HepG2 (cell line): ENCODE results near the gene ZNF445. TPM values are rescaled to one million over a fixed set of nuclear protein-coding genes. Genes with fewer than 3 reads are reported as not detected.
"Not testable (repeated sequence)": the region's sequence is repeated elsewhere in the genome, so short reads cannot be mapped to it uniquely, and the experiment has no call there.

Source experiments
- ATAC-seq: fragments of 200-7000 bp; cut with Tn5 transposase; 3 replicates; pipeline ENCODE4 v1.9.1; 2020; ENCODE audit warnings: mild to moderate bottlenecking, moderate library complexity
- BruUV-seq: library from RNA; stranded (reverse); fragments of 400-500 nt; replicated peaks from 2 replicates; lab custom pipeline; 2021; lab: Mats Ljungman, UMichigan
- CTCF ChIA-PET: fragments of 300-600 bp; formaldehyde crosslinking; extraction: SDS; loops from one replicate; lab custom pipeline; 2021; ENCODE audit warnings: low total read pairs, inconsistent platforms, low intra/inter-chr PET ratio; lab: Yijun Ruan, JAX
- POLR2A ChIA-PET: fragments of 350-600 bp; sonication (Branson Sonifier 250); formaldehyde crosslinking; loops from one replicate; lab custom pipeline; 2020; ENCODE audit warnings: antibody characterized with exemption, inconsistent platforms; lab: Yijun Ruan, JAX
- DNase-seq: peaks from one replicate; pipeline ENCODE4 v3.0.0-alpha.2; 2015; ENCODE audit warnings: low spot score
- FAIRE-seq: peaks from 3 replicates; lab custom pipeline; 2011; peaks lifted over from hg19 to GRCh38; lab: Jason Lieb, UNC
- H2AFZ ChIP-seq: one replicate; pipeline ENCODE4 v1.6.1; 2011; ENCODE audit warnings: low read length, inconsistent platforms
- H3K27ac ChIP-seq: fragments of 300-600 bp; 3 replicates; pipeline ENCODE4 v1.8.0; 2011; ENCODE audit warnings: mixed run types, mild to moderate bottlenecking, mixed read lengths, low read length, inconsistent platforms; ENCODE audit not compliant: insufficient read depth; ENCODE audit errors: extremely low read length
- H3K27me3 ChIP-seq, 2 experiments: fragments of 200-600 bp in 1 of 2; 2 replicates in 1 of 2; 3 replicates in 1 of 2; pipeline versions ENCODE4 v1.6.0 to v1.8.0; 2011; ENCODE audit warnings: low read length in 2 of 2, mild to moderate bottlenecking in 2 of 2, moderate library complexity in 2 of 2, inconsistent platforms in 1 of 2; ENCODE audit not compliant: insufficient read depth in 2 of 2, control insufficient read depth in 1 of 2
- H3K36me3 ChIP-seq, 2 experiments: fragments of 200-600 bp in 1 of 2; replicated peaks in 1 of 2; 2 replicates in 1 of 2; 3 replicates in 1 of 2; pipeline versions ENCODE4 v1.5.1 to v1.8.0; 2011; ENCODE audit warnings: low read length in 2 of 2, inconsistent platforms in 1 of 2; ENCODE audit not compliant: insufficient read depth in 2 of 2, control insufficient read depth in 1 of 2
- H3K4me1 ChIP-seq: 2 replicates; pipeline ENCODE4 v1.5.1; 2012; ENCODE audit warnings: low read length, inconsistent platforms; ENCODE audit not compliant: insufficient read depth
- H3K4me2 ChIP-seq: 2 replicates; pipeline ENCODE4 v1.6.0; 2011; ENCODE audit warnings: low read depth, low read length, inconsistent platforms
- H3K4me3 ChIP-seq, 3 experiments: fragments of 200-600 bp in 1 of 3; sonication (generic), shearing (Covaris generic) in 1 of 3; replicated peaks in 1 of 3; 2 replicates each; pipeline ENCODE4 v1.5.1; 2011 to 2016; ENCODE audit warnings: low read length in 3 of 3, inconsistent platforms in 2 of 3, low read depth in 2 of 3, mild to moderate bottlenecking in 2 of 3, control low read depth in 1 of 3, mixed read lengths in 1 of 3; ENCODE audit not compliant: insufficient read depth in 1 of 3
- H3K79me2 ChIP-seq: one replicate; pipeline ENCODE4 v1.6.1; 2011; ENCODE audit warnings: low read length, inconsistent platforms; ENCODE audit not compliant: insufficient read depth
- H3K9ac ChIP-seq: 2 replicates; pipeline ENCODE4 v1.6.0; 2011; ENCODE audit warnings: mild to moderate bottlenecking, low read depth, low read length, inconsistent platforms; ENCODE audit not compliant: insufficient read depth
- H3K9me3 ChIP-seq: 2 replicates; pipeline ENCODE4 v1.5.1; 2012; ENCODE audit warnings: mild to moderate bottlenecking, low read length
- H4K20me1 ChIP-seq: 2 replicates; pipeline ENCODE4 v1.6.0; 2011; ENCODE audit warnings: inconsistent platforms, mild to moderate bottlenecking, low read length, moderate library complexity; ENCODE audit not compliant: insufficient read depth
- ATF5 ChIP-seq: sonication (generic); formaldehyde crosslinking; IDR thresholded peaks from 2 replicates; pipeline ENCODE4 v1.4.0; 2020; ENCODE audit warnings: mild to moderate bottlenecking, low read depth, missing genetic modification reagents
- KDM3A ChIP-seq: IDR thresholded peaks from 2 replicates; pipeline ENCODE4 v1.6.1; 2018; ENCODE audit warnings: low read depth, missing compliant biosample characterization
- MAFK ChIP-seq, 2 experiments: IDR thresholded peaks in 1 of 2; conservative IDR thresholded peaks in 1 of 2; 2 replicates each; pipeline ENCODE4 v1.6.1; 2011; ENCODE audit warnings: improper control_type of control experiment in 2 of 2, low read length in 2 of 2
- MTA3 ChIP-seq: sonication (generic); formaldehyde crosslinking; IDR thresholded peaks from 2 replicates; pipeline ENCODE4 v1.4.0; 2020; ENCODE audit warnings: missing genetic modification reagents
- PBX2 ChIP-seq: IDR thresholded peaks from 2 replicates; pipeline ENCODE4 v1.6.1; 2016; ENCODE audit warnings: control low read depth
- ZNF121 ChIP-seq: sonication (generic); formaldehyde crosslinking; IDR thresholded peaks from 2 replicates; pipeline ENCODE4 v1.5.0; 2020; ENCODE audit warnings: mild to moderate bottlenecking, missing genetic modification reagents
- WGBS: methylation state at CpG from one replicate; pipeline ENCODE4 v1.1.6; 2017; ENCODE audit warnings: low lambda C conversion rate; 5-methylcytosine and 5-hydroxymethylcytosine counted together
- in situ Hi-C: cut with HindIII; loops from 2 replicates; pipeline ENCODE4 v1.10.0; 2017; ENCODE audit warnings: low pct_unique_long_range_greater_than_20kb; ENCODE audit not compliant: extremely low pct_ligation_motif_present
- intact Hi-C: fragments of 100-400 bp; cut with micrococcal nuclease; formaldehyde crosslinking; loops from one replicate; pipeline ENCODE4 v1.10.0; 2022; ENCODE audit not compliant: unreplicated experiment
- polyA plus RNA-seq, 8 experiments: library from polyadenylated mRNA; depleted of rRNA in 3 of 8; stranded (reverse) in 7 of 8; unstranded in 1 of 8; fragments of >200 nt; fragmentation: Illumina TruSeq in 4 of 8; extraction: Trizol in 4 of 8; gene quantifications; 2 replicates each; pipeline versions ENCODE4 v1.2.1 to v1.2.3, GENCODE V29; 2011 to 2016; ENCODE audit warnings: low read depth in 4 of 8, missing spikeins in 1 of 8, mixed read lengths in 1 of 8; ENCODE audit not compliant: insufficient read depth in 1 of 8
- total RNA-seq, 5 experiments: library from RNA; depleted of rRNA; stranded (reverse); fragments of >200 nt; fragmentation: Illumina TruSeq; extraction: Trizol; gene quantifications; 2 replicates each; pipeline ENCODE4 v1.2.3, GENCODE V29; 2016; ENCODE audit warnings: low read depth in 1 of 5

ZNF445 gene
- total and polyA plus RNA-seq, 2 of the 13 experiments (the other 11 are each of a cell fraction or from before 2014, with no cell fraction given), result 4.4 to 10.3 TPM

- 76% methylated on average over 5 of the region's 5 CpGs for WGBS
- intact Hi-C loops, result no loop called here
- BruUV-seq, result no TSS peak
- ATAC-seq (no peak), FAIRE-seq (no peak), DNase-seq (no peak)
- H3K27me3 ChIP-seq, result no peaks in the 10 kb centered on the region
- no peak overlapping the region for H3K9ac ChIP-seq
- no peak overlapping the region for H2AFZ ChIP-seq
- H4K20me1 ChIP-seq, result no peaks in the 10 kb centered on the region
- H3K9me3 ChIP-seq, result no peaks in the 10 kb centered on the region
- no peak overlapping the region for H3K27ac ChIP-seq
- in situ Hi-C loops, result no loop called here
- H3K79me2 ChIP-seq, result peaks cover 50% of the 10 kb centered on the region
- ChIA-PET POLR2A (no interaction called here), CTCF (no interaction called here)
- H3K4me3 ChIP-seq, result no peak overlapping the region
- peaks cover 8 to 22% of the 10 kb centered on the region in 2 experiments for H3K36me3 ChIP-seq
- no peak overlapping the region for H3K4me2 ChIP-seq
- TF ChIP-seq PBX2 (CRISPR knock-in tag) (no peak), ZNF121 (0 out of 2 replicates have a peak, but pooled peaks have one; percentile 34)
- H3K4me1 ChIP-seq, result peaks cover 37% of the 10 kb centered on the region
These were observed 7.6 kb downstream of the ZNF445 start for GRCh38 chr3:44469914-44470313.

GRCh38 chr3:44468572-44469520, 8.6 kb downstream of the ZNF445 start:
- WGBS, result 91% methylated on average over 8 of the region's 10 CpGs
- peaks cover 8 to 29% of the 10 kb centered on the region in 2 experiments for H3K36me3 ChIP-seq
- no peak overlapping the region for H3K9ac ChIP-seq
- no peak overlapping the region for H3K4me2 ChIP-seq
- no peak for DNase-seq
- CTCF ChIA-PET, result no interaction called here
- ATAC-seq, result no peak
- H3K9me3 ChIP-seq, result no peaks in the 10 kb centered on the region
- POLR2A ChIA-PET, result interaction anchor here (1.4 kb wide), 1 partner anchor 9 kb away, joined by 7 read pairs; no protein-coding TSS in a partner anchor
- H2AFZ ChIP-seq, result no peak overlapping the region
- TF ChIP-seq MTA3 (CRISPR knock-in tag), result no peak
- TF ChIP-seq ATF5 (CRISPR knock-in tag), result no peak
- TF ChIP-seq MAFK (conservative IDR thresholded peaks at IDR 0.05 in 1 of 2, IDR thresholded peaks at IDR 0.05 in 1 of 2; ENCODE audit: low read length in 2 of 2), result peak; percentile 27 to 47; a peak in 3 of 4 replicates
- TF ChIP-seq KDM3A (CRISPR knock-in tag), result no peak
- BruUV-seq, result no TSS peak
- intact Hi-C loops, result no loop called here
- no peaks in the 10 kb centered on the region for H4K20me1 ChIP-seq
- H3K27ac ChIP-seq, result no peak overlapping the region
- H3K4me3 ChIP-seq, result no peak overlapping the region
- FAIRE-seq, result no peak
- no peaks in the 10 kb centered on the region for H3K27me3 ChIP-seq
- peaks cover 40% of the 10 kb centered on the region for H3K79me2 ChIP-seq
- H3K4me1 ChIP-seq, result peaks cover 26% of the 10 kb centered on the region
- in situ Hi-C loops, result no loop called here

GRCh38 chr3:44468099-44468537, 9.4 kb downstream of the ZNF445 start:
- H3K4me3 ChIP-seq, BruUV-seq, FAIRE-seq, H3K27me3 ChIP-seq, H3K9me3 ChIP-seq, CTCF ChIA-PET, intact Hi-C loops, H2AFZ ChIP-seq, H4K20me1 ChIP-seq, H3K27ac ChIP-seq, in situ Hi-C loops, H3K9ac ChIP-seq, DNase-seq, H3K4me2 ChIP-seq, ATAC-seq: not testable (repeated sequence)
- POLR2A ChIA-PET, result interaction anchor here (1.4 kb wide), 1 partner anchor 10 kb away, joined by 7 read pairs; no protein-coding TSS in a partner anchor
- 94% methylated on average over 2 of the region's 2 CpGs for WGBS
- Histone ChIP-seq H3K79me2 (peaks cover 35% of the 10 kb centered on the region), H3K4me1 (peaks cover 22% of the 10 kb centered on the region), H3K36me3 (peaks cover 10 to 36% of the 10 kb centered on the region in 2 experiments)
